ENCODE measurements around the gene HIPK1. TPM values are rescaled to one million over a fixed set of nuclear protein-coding genes. Genes with fewer than 3 reads are reported as not detected.

The HIPK1 gene
- total RNA-seq (2022; extraction: Qiagen RNA extraction; ENCODE audit: low read depth) = 13.7 to 16.5 TPM (median 15.7 TPM) in 5 replicates

GRCh38 chr1:113928941-113929749, at the start of gene HIPK1:
HIPK1 (plus strand) TSS chr1:113929324.

GRCh38 chr1:113887402-113888175, 41.5 kb upstream of the HIPK1 start, which contains the start of gene BCL2L15:
BCL2L15 (minus strand) TSS chr1:113887581; CDS start chr1:113887375, 206 bp downstream.

GRCh38 chr1:113904674-113905434, 24.3 kb upstream of the HIPK1 start, which contains the start of the genes AP4B1 and DCLRE1B:
AP4B1 (minus strand) TSS chr1:113904799; CDS start chr1:113904717, 82 bp downstream.
DCLRE1B (plus strand) TSS chr1:113905326; CDS start chr1:113905587, 261 bp downstream.

GRCh38 chr1:113978863-113979702, 50.0 kb downstream of the HIPK1 start, which contains the start of gene OLFML3:
OLFML3 (plus strand) TSS chr1:113979474; CDS start chr1:113979517, 43 bp downstream.

Other genes with a start within 250 kb of the HIPK1 start
- 14.5 to 17.8 TPM (median 16.2 TPM) in 5 replicates for gene PHTF1, start 169.8 kb upstream of the HIPK1 start, total RNA-seq (2022; extraction: Qiagen RNA extraction; ENCODE audit: low read depth)
- gene RSBN1, start 116.8 kb upstream of the HIPK1 start, total RNA-seq (2022; extraction: Qiagen RNA extraction; ENCODE audit: low read depth) = 3.4 to 3.9 TPM (median 3.8 TPM) in 5 replicates
- gene PTPN22, start 57.6 kb upstream of the HIPK1 start, total RNA-seq (2022; extraction: Qiagen RNA extraction; ENCODE audit: low read depth) = 0.07 TPM in 1 of 5 replicates, not detected in the others
- gene BCL2L15, start 41.7 kb upstream of the HIPK1 start, total RNA-seq (2022; extraction: Qiagen RNA extraction; ENCODE audit: low read depth) = 0.36 to 0.94 TPM (median 0.62 TPM) in 5 replicates
- gene AP4B1, start 24.5 kb upstream of the HIPK1 start, total RNA-seq (2022; extraction: Qiagen RNA extraction; ENCODE audit: low read depth) = 9.2 to 10.9 TPM (median 10.0 TPM) in 5 replicates
- 8.5 to 10.2 TPM (median 9.2 TPM) in 5 replicates for gene DCLRE1B, start 24.0 kb upstream of the HIPK1 start, total RNA-seq (2022; extraction: Qiagen RNA extraction; ENCODE audit: low read depth)
- 3.7 to 4.8 TPM (median 4.0 TPM) in 5 replicates for gene OLFML3, start 50.1 kb downstream of the HIPK1 start, total RNA-seq (2022; extraction: Qiagen RNA extraction; ENCODE audit: low read depth)
- gene SYT6, start 224.5 kb downstream of the HIPK1 start, total RNA-seq (2022; extraction: Qiagen RNA extraction; ENCODE audit: low read depth) = 0.29 to 0.72 TPM (median 0.49 TPM) in 5 replicates

All from A549 treated with RU486 at 1 μM for 4 hours (cell line).